GM18499 (cell line): ENCODE measurements around the gene PTCSC3.
"Not testable (repeated sequence)": the region's sequence is repeated elsewhere in the genome, so short reads cannot be mapped to it uniquely, and the experiment has no call there.

Source experiments
- ATAC-seq: cut with Tn5 transposase; IDR thresholded peaks from one replicate; pipeline ENCODE4 v1.9.1; 2021; ENCODE audit warnings: moderate number of reproducible peaks; ENCODE audit not compliant: insufficient read depth, unreplicated experiment

Gene PTCSC3

GRCh38 chr14:36177489-36177888, 967 bp upstream of the PTCSC3 start:
- no peak for ATAC-seq

- ATAC-seq = no peak
Measured at GRCh38 chr14:36174767-36175424, 1.6 kb downstream of the PTCSC3 start.

GRCh38 chr14:36173161-36173560, 3.4 kb downstream of the PTCSC3 start:
- ATAC-seq = no peak

DNA sequence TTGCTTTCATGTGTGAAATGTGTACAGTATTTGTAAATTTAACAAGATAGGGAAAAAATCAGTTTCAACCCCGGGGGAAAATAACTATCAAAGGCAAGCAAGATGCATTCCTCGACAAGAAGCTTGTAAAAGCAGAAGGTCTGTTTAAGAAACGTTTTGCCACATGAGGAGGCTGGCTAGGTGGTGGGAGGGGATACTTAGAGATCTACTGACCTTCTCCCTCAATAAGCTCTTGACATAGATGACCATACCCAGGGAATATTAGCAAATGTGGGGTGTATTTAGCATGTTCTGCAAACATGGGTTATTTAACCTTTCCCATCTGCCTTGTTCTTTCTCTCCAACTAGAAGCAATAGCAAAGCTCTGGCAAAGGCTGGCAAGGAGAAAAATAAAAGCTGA, 4.9 kb downstream of the PTCSC3 start:
- ATAC-seq = no peak

DNA sequence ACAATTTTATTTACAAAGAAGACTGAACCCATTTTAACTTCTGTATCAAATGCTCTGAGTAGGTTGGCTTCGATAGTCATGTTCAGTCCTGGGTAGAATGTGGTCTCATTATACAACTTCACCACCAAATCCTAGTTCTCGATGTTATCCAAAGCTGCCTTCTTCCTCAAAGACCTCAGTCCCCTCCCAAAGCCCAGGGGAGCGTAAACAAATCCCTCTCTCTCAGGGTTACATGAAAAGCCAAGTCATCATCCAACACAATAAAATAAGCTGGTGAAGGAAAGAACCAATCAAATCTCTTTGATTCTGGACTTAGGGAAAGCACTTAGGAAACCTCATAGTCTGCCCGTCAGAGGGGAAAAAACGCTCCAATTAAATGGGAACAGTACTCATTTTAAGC, 9.1 kb downstream of the PTCSC3 start:
- ATAC-seq = no peak

DNA sequence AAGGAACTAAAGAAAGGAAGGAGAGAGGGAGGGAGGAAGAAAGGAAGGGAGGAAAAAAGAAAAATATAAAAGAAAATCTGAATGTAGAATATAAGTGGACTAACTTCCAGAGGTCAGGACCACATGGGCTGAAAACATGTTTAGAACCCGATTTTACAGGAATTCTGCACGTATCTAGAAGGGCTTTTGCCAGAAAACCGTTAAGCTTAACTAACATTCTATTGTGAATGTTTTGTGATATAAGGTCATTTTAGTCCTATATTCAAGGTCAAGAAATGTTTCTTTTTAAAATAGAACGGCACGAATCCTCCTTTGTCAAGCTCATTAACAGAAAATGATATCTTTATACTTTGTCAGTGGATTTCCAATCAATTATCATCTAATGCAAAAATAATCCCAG, 13.1 kb downstream of the PTCSC3 start:
- no peak for ATAC-seq

DNA sequence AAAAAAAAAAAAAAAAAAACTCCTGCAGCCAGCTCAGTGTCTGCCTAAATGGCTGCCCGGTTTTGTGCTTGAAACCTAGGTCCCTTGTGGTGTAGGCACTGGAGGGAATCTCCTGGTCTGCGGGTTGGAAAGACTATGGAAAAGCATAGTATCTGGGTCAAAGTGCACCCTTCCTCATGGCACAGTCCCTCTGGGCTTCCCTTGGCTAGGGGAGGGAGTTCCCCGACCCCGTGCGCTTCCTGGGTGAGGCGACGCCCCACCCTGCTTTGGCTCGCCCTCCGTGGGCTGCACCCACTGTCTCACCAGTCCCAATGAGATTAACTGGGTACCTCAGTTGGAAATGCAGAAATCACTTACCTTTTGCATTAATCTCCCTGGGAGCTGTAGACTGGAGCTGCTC, 14.3 kb downstream of the PTCSC3 start:
- no peak for ATAC-seq

GRCh38 chr14:36161776-36162175, 14.7 kb downstream of the PTCSC3 start:
- ATAC-seq = no peak

- ATAC-seq = no peak
Measured at GRCh38 chr14:36151335-36151734, 25.2 kb downstream of the PTCSC3 start.

DNA sequence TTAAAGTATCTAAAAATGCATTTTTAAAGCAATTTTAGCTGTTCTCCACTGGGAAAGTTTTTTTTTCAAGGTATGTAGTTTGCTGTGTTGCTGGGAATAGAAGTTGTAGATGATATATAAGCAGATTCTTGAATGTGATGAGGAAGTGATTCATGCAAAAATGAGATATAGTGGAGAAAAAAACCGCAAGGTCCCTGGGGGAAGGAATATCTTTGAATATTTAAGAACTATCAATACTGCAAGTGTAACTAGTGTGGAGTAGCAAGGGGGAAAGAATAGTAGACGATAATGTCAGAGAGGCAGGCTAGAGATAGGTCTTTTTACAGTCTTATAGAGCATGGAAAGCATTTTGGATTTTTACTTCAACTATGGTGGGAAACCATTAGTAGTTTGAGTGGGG, 42.5 kb downstream of the PTCSC3 start:
- ATAC-seq = no peak

- ATAC-seq = no peak
Measured at GRCh38 chr14:36132826-36133225, 43.7 kb downstream of the PTCSC3 start.

DNA sequence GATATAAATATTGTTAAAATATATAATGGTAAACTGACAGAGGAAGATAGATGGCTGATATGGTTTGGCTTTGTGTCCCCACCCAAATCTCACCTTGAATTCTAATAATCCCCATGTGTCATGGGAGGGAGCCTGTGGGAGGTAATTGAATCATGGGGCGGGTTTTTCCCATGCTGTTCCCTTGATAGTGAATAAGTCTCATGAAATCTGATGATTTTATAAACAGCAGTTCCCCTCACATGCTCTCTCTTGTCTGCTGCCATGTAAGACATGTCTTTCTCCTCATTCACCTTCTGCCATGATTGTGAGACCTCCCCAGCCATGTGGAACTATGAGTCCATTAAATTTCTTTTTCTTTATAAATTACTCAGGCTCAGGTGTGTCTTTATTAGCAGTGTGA, 46.3 kb downstream of the PTCSC3 start:
- ATAC-seq = no peak

GRCh38 chr14:36129181-36129580, 47.3 kb downstream of the PTCSC3 start:
- ATAC-seq = no peak

DNA sequence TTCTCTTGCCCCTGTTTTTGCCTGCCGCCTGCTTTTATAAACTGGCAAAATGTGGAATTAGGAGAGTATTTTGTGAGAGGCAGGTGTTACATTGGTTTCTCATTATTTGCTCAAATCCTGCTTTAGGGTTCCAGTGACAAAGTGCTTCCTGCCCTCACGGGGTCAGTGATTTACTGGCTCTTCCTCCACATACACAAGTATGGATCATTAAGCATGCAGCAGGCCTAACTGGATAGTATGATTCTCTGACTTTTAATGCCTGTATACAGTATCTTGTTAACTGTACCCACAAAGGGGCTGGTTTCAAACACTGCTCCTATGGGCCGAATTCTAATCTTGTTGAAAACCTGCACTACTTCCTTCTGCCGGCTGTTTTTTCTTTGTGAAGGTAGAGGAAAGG, 63.2 kb downstream of the PTCSC3 start:
- no peak for ATAC-seq

DNA sequence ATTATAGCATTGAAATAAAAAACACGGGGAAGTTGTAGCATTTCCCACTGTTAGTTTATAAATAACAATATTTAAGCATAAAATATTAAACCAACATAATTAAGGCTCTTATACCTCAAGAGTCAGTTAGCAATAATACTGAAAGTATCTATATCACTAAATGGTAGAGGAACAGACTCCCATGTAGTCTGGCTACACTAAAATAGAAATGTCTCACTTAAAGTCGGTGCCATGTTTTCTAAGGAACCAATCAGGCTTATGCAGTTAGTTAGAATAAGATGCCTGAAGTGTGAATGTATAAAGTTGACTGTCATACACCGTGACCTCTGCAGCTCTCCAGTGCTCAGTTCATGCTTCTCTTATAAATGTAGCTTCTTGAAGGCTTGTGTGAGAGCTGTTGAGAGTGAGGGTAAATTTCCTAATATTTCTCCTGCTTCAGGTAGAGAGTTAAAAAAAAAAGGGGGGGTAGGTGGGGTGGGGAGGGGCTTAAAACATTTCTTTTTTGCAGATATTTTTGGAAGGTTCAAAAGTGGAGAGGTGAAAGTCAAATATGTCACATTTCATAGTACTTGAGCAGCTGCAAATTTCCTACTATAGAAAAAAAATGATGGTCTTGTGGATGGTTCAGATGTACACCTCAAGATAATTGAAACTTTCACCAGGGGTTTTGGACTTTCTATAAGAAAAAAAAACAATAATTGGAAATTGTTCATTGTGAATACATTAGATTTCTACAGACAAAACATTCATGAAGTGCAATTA, 64.5 kb downstream of the PTCSC3 start:
- no peak for ATAC-seq

DNA sequence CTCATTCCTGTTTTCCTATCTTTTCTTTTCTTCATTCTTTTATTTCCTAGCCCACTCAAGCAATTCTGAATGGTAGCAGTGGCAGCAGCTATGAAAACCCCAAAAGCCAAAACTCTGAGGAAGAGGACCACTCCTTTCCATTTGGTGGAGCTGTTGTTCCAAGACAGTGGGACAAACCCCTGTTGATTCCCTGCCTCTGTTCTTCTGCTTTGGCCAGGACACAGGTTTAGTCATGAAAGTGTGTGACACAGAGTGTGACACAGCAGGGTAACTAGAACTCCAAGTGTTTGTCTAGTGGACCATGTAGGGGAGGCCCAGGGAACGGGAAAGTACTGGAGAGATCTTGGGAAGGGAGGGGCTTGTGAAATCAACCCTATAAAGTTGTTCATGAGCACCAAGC, 71.1 kb downstream of the PTCSC3 start:
- no peak for ATAC-seq

DNA sequence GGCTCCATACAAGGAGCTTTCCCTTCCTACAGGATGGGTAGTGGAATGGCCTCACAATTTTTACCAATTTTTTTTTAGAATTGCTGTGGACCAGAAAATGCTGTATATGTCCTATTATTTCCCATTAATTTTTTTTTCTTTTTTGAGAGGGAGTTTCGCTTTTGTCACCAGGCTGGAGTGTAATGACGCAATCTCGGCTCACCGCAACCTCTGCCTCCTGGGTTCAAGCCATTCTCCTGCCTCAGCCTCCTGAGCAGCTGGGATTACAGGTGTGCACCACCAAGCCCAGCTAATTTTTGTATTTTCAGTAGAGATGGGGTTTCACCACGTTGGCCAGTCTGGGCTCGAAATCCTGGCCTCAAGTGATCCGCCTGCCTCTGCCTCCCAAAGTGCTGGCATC, 72.3 kb downstream of the PTCSC3 start:
- ATAC-seq = not testable (repeated sequence)

GRCh38 chr14:36099619-36100018, 76.9 kb downstream of the PTCSC3 start:
- no peak for ATAC-seq

- ATAC-seq = no peak
Measured at GRCh38 chr14:36097356-36097755, 79.2 kb downstream of the PTCSC3 start.

- ATAC-seq = no peak
Measured at GRCh38 chr14:36096090-36096489, 80.4 kb downstream of the PTCSC3 start.

DNA sequence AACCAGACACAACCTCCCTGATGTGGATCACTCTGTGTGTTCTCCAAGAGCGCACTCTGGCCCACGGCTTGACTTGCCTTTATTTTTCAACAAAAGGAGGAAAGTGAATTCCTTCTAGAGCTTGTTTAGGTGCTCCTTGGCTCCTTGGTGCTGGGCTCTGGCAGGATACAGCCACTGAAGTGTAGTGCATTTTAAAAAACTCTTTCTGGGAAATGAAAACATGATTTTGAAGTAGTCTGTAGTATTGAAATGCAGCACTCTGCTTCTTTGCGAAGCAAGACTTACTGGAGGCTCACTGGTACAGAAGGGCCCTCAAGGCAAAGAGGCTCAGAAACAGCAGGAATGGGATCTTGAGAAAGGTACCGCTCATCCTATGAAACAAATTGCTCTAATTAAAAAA, 81.6 kb downstream of the PTCSC3 start:
- no peak for ATAC-seq

- ATAC-seq = no peak
Measured at GRCh38 chr14:36091096-36091495, 85.4 kb downstream of the PTCSC3 start.
